ENCODE measurements around the gene GRK3.
"Not testable (repeated sequence)": the region's sequence is repeated elsewhere in the genome, so short reads cannot be mapped to it uniquely, and the experiment has no call there.

GRK3 gene

DNA sequence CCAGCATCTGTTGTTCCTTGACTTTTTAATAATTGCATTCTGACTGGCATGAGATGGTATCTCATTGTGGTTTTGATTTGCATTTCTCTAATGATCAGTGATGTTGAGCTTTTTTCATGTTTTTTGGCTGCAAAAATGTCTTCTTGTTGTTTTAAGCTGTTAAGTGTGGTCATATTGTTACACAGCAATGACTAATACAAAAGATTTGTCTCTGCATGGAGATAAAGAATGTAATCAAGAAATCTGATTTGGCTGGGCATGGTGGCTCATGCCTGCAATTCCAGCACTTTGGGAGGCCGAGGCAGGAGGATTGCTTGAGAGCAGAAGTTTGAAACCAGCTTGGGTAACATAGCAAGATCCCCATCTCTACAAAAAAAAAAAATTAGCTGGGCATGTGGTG, 12.1 kb upstream of the GRK3 start:
- not testable (repeated sequence) for DNase-seq

DNA sequence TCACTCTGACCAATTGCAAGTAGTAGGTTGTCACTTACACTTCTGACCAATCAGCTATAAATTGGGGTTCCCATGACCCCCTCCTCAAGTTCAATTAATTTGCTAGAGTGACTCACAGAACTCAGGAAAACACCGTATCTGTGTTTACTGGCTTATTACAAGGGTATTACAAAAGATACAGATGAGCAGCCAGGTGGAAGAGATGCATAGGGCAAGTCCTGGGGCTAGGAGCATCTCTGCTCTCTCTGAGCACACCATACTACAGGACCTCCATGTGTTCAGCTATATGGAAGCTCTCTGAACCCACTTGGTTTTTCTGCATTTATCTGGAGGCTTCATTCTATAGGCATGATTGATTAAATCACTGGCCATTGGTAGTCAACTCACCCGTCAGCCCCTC, 11.3 kb upstream of the GRK3 start:
- DNase-seq = no peak

DNA sequence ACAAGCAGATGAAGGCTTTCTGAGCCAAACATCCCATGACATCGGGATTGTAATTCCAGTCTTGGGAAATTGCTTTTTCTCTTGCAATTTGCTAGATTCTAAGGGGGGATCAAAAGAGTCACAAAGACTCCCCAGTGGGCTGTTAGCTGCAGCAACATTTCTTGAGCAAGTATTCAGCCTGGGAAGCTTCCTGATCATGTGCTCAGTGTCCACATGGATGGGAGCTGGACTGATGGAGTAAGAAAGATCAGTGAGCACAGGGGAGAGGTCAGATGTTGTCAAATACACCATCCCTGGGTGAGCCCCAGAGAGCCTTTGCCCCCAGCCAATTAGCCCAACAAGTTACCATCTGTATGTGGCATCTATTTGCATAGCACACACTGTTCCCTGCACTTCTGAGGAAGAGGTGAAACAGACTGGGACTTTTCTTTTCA, 10.2 kb upstream of the GRK3 start:
- no peak for DNase-seq

DNA sequence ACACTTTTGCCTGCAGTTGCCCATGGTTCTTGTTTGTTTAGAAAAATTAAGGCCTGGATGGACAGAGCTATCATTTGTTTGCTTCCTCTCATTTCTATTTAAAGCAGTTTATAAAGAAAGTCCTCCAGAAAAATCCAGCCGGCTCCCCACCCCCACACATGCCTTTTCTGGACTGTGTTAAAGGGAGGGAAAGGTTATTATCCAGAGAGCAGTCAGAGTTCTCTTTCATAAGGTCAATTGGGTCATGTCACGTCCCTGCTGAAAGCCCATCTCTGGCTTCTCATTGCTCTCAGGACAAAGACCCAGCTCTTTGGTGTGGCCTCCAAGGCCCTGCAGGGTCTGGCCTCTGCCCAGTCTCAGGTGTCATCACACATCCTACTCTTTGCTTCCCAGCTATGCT, 9.8 kb upstream of the GRK3 start:
- DNase-seq = no peak

DNA sequence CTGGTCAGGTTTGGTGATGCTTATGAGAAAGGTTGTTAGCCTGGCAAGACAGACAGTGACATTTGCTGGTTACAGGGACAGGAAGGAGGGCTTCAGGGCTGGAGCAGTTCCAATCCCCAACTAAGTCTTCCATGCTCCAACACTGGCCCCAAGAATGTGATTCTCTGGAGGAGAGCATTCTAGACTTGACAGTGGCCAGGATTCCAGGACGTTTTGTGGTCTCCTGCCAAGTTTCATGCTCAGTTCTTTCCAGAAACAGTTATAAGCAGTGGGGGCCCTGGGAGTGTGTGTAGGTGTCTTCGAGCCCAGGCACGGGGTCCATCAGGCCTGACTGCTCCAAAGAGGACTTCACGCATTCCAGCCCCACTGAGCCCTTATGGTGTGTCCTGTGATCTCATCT, 8.9 kb upstream of the GRK3 start:
- no peak for DNase-seq

DNA sequence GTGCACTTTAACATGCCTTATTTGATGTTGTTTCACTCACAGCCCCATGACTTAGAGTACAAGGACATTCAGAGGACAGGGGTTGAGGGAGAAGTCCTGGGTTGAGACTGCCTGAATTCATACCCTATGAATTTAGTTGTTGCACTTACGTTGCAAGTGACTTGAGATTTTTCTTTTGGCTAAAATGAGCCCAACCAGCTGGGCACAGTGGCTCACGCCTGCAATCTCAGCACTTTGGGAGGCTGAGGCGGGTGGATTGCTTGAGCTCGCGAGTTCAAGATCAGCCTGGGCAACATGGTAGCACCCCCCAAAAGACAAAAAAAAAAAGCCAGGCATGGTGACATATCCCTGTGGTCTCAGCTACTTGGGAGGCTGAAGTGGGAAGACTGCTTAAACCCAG, 7.3 kb upstream of the GRK3 start:
- no peak for DNase-seq

DNA sequence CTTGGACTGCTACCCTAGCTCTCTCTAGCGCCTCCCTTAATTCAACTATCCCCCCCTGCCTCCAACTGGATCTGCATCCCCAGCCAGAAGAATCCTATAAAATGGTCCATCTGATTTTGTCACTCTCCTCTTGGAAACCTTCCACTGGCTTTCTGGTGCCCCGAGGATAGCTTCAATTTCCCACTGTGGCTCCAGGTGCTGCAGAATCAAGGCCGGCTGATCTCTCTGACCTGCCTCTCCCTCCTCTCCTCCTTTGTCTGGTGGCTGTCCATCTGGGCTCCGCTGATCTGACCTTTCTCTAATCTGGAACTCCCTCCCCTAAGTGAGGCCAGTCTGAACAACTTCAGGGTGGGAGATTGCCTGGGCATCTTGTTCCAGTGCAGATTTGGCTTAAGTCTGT, 6.1 kb upstream of the GRK3 start:
- no peak for DNase-seq

DNA sequence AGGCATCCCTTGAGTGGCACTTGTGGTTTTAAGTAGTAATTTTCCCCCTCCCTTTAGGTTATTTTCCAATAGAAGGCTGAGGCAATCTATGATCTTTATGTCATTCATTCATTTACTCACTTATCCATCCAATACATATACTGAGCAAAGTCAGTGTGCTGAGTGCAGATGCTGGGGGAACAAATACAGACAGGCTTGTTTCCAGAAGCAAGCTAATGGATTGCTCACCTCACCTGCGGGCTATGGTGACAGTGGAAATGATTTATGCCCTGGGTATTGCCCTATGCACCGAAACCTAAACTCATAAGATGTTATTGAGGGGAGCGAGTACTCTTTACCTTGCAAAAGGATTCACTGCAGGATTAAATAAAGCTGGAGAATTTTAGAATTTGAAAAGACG, 4.6 kb upstream of the GRK3 start:
- not testable (repeated sequence) for DNase-seq

DNA sequence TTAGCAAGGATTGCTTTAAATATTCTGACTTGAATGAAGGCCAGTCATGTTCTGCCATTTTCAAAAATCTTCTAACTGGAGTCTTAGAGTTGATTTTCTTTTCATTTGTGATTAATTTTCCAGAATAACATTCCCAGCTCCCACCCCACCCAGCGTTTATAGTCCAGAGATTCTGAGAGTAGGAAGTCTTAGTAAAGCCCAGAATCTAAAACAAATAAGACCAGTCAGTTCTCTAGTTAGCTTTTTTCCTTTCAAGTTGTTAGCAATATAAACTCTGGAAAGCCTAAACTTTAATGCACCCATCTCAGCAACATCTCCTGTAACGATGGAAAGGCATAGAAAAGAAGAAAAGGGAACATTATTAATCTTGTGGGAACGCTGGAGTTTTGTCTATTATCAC, 3.3 kb upstream of the GRK3 start:
- not testable (repeated sequence) for DNase-seq

DNA sequence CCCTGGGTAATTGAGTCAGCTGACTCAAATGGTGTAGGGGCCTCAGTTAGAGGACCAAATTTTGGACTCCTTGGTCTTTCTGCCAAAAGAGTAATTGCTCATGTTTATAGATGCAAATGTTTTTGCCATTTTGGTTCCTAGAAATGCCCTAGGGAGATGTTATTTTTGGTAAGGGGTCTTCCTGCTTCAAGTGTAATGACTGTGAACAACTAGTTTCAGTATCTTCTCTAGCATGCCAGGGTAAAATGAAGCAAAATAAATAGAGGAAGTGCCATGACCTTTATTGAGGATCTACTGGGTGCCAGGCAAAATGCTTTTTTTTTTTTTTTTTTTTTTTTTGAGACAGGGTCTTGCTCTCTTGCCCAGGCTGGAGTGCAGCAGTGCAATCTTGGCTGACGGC, 2.5 kb upstream of the GRK3 start:
- not testable (repeated sequence) for DNase-seq

DNA sequence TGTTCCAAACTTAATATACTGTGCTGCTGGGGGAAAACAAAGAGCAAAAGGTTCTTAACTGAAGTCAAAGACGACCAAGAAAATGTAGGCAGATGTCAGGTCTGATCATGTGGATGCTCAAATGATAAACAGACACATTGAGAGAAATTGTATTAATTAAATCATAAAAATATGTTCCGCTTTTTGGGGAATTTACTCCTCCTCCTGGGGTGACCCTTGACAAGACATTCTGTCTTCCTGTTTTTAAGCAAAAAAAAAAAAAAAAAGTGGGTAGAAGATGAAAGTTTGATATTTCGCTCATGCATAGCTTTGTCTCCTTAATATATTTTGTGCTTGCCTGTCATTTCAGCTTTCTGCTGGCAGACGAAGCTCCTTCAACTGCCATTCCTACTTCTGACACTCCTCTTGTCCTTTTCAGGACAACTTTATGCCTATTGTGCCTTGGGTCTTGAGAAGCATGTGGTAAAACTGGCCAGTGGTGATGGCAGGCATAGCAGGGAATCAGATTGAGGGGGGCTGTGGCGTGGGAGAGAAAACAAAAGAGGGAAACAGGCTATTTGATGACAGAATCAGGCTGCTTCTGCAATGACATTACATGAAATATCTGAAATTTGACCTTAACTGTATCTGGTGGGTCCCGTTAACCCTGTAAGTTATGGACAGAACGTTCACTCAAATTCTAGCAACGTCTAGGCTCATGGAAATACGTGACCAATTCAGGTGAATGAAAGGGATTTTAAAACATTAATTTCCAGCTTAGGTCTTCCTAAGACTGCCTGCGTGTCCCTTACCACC, 1.3 kb upstream of the GRK3 start:
- not testable (repeated sequence) for DNase-seq

DNA sequence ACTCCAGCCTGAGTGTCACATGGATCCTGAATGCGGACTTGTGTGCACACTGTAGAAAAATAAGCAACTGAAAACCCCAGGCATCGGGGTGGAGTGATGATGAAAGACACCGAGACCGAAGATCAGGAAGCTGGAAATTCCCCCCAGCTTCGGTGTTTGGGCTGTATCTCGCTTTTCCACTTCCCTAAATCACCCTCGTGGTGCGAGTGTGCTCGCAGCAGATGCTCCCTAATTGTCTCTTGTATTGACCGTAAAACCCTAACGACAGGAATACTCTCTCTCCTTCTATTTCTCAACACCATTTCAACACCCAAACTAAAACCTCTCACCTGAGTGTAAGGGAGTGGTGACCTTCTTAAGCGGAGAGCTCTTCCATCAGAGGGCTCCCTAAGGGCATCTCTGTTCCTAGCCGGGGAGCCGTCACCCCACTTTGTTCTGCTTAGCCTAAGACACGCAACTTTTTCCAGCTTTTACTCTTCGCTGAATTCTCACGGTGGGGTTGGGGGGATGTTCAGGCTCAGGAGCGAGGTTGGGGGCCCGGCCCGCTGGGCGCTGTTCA, 635 bp upstream of the GRK3 start:
- no peak for DNase-seq

DNA sequence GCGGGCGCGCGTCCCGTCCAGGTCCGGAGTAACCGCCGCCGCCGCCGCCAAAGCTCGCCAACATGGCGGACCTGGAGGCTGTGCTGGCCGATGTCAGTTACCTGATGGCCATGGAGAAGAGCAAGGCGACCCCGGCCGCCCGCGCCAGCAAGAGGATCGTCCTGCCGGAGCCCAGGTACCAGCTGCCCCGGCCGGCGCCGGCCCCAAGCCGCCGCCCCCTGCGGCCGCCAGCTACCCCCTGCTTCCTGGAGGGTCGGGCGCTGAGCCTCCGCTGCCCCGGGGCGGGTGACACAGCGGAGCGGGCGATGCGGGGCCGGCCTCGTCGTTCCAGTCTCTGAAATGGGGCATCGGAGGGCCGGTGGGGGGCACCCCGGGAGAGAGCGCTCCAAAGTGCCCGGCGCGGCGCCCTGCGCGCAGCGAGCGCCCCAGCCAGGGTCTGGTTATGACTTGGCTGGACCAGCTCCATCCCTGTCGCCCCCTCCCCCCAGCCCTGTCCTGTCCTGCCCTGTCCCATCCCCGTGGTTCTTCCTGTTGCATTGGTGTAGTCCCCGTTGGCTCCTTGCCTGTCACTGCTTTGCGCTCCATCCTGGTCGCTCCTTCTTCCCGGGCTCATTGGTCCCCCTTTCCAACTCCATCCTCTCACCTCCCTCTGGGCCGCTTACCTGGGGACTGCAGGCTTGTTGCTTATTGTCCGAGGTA, 653 bp downstream of the GRK3 start:
- DNase-seq = no peak

DNA sequence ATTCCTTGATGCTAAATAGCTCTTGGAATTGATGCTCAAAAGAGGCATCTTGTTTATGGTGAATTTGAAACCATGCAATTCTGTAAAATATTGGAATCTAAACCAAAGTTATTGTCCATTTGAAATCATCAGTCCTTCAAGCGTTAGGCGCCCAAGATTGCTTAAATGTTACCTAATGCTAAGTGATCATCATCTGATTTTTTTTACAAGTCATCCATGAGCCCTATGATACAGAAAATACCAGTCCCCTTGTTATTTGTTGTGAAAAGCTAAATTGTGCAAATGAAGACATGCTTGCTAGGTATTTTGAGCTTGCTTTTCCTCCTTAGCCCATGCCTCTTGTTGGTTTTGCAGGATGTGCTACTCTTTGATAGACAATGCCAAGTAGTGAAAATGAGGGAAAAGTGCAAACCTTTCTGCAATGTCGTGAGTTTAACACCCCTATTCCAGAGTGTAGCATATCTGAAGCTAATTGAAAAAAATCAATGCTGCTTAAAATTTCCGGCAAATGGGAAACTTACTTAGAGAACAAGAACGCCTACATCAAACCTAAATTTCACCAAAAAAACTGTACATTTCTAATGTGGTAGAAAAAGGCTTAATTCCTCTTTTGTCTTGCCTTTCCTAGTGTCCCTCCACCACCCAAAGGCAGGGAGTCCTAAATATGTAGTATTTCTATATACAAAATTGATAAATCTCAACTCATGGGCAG, 1.9 kb downstream of the GRK3 start:
- no peak for DNase-seq

DNA sequence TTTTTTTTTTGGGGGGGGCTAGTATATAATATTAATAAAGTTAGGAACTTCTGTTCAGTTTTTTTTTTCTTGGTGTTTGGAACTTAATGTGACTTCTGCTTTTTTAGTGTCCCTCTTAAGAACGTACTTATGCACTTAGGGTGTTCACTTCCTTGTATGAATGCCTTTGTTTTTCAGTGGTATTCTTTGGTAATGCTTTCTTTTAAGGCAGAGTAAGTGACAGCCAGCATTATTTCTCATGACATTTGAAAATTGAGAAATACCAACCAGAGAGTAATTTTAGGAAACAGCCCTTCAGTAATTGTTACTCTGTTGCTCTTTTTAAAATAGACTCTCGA, 2.4 kb downstream of the GRK3 start:
- no peak for DNase-seq

DNA sequence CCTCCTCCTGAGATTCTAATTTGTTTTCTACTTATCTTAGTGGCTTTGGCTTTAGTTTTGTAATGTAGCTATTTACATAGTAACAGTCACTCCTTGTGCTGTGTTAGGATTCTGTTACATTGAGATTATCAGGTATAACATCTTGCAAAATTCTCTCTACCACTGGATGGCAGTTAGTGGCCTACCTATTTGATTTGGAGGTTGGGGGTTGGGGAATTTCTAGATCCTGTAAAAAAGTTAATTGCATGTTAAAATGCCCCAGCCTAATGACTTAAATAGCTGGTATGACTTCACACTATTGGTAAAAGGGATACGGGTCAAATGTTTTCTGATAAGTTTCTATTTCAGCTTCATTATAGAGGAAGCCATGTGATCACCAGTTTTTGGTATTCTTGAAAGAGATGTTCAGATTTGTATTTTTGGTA, 2.8 kb downstream of the GRK3 start:
- no peak for DNase-seq

DNA sequence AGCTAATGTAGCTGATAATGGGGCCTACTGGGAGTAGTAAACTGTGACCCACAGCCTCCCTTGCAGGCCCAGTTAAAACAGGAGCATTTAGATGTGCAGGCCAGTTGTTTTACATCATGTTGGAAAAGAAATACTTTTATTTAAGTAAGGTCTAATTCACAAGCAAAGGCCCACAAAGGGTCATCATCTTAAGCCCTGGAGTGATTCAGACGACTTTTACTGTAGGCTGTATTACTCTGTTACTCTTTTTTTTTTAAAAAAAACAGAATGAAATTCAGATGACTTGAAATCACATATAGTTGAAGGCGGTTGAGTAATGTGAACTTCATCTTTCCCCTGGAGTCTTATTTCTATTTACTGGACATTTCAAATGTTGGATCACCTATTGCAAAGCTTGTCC, 3.6 kb downstream of the GRK3 start:
- not testable (repeated sequence) for DNase-seq

DNA sequence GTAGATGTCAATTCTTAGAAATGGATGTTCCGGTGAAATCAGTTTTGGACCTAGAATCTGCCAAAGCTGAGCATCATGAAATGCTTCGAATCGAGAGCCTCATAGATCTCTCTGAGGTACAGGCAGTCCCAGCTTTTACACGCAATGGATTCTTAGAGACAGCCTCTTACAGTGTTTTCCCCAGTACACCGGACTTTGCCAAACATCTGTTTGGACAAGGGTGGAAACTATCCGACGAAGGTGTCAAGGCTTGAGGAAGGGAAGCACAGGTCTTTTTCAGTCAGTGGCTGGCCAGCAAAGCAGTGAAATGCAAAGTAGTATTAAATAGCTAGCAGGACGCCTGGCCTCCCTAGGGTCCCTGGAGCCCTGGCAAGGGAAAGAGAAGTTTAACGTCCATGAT, 4.9 kb downstream of the GRK3 start:
- DNase-seq = no peak

DNA sequence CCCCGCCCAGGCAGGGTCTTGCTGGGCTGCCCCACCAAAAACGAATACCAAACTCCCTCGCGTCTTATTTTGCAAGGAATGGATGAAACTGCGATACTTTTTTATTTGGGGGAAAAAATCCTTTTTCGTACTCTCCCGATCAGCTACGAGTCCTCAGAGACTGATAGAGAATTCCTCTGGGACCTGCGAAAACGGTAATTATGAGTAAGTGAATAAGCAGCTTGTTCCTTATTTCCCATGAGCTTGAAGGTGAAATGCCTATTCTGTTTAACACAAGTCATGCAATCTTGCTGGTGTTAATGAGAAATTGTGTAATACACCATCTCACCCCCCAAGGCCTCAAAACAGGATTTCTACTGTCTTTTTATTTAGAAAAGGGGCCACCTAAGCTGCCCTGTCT, 5.5 kb downstream of the GRK3 start:
- DNase-seq = no peak

DNA sequence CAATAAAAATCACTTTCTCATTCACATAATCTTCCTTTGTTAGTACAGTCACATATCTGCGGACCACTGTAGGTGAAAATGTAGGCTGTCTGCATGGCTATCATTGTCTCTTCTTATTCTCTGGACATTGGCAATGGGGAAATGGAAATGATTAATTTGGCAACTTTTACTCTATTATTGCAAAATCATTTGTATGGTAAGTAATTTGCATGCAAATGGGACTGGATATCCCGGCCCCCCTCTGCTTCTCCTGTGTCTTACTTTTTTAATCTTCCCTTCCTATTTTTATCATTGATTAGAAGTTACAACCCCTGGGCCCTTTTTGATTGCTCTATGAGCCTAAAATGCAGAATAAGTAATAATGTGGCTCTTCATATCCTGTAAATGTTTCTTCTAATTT, 6.0 kb downstream of the GRK3 start:
- no peak for DNase-seq

DNA sequence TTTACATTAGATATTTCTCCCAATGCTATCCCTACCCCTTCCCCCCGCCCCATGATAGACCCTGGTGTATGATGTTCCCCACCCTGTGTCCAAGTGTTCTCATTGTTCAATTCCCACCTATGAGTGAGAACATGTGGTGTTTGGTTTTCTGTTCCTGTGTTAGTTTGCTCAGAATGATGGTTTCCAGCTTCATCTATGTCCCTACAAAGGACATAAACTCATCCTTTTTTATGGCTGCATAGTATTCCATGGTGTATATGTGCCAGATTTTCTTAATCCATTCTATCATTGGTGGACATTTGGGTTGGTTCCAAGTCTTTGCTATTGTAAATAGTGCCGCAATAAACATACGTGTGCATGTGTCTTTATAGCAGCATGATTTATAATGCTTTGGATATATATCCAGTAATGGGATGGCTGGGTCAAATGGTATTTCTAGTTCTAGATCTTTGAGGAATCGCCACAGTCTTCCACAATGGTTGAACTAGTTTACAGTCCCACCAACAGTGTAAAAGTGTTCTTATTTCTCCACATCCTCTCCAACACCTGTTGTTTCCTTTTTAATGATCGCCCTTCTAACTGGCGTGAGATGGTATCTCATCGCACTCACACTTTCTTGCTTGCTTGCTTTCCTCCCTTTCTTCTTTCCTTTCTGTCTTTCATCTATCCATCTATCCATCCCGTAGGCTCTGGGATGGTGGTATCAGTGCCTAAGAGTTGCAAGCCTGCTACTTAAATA, 7.7 kb downstream of the GRK3 start:
- not testable (repeated sequence) for DNase-seq

DNA sequence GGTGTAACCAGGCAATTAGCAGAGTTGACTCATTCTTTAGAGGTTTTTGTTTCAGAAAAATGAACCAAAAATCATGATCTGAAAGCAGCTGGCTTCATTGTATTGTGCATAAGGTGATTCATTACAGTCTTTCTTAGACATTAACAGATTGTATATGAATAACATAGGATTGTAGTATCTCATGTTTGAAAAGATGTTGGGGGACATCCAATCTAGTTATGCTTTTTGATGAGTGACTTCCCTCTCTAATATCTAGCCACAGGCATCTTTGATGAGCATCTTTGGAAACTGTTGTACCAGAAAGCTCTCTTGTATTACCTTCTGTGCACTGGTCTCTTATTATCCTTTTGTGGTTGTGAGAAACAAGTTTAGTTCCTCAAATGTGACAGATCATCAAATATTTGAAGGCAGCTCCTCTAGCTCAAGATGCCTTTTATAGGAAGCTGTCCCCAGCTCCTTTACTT, 8.3 kb downstream of the GRK3 start:
- DNase-seq = no peak

DNA sequence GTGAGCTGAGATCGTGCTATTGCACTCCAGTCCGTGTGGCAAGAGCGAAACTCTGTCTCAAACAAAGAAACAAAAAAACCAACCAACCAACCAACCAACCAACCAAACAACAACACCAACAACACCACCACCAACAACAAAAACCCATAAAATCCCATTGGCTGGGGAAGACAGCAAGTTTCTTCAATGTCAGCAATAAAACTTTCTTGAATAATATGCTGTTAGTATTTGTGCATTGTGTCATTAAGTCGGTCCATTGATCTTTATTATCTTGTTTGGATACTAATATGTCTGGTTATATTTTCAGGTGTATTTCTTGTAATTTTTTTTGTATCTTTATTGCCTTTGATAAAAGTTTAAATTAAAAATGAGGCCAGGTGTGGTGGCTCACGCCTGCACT, 9.4 kb downstream of the GRK3 start:
- no peak for DNase-seq

Data from stimulated activated naive CD4-positive, alpha-beta T cell treated with Interleukin-2 at 50 U/mL for 16 hours (primary cell).